ENCODE measurements around the gene NPC1L1.
"Not testable (repeated sequence)": the region's sequence is repeated elsewhere in the genome, so short reads cannot be mapped to it uniquely, and the experiment has no call there.

Gene NPC1L1

DNA sequence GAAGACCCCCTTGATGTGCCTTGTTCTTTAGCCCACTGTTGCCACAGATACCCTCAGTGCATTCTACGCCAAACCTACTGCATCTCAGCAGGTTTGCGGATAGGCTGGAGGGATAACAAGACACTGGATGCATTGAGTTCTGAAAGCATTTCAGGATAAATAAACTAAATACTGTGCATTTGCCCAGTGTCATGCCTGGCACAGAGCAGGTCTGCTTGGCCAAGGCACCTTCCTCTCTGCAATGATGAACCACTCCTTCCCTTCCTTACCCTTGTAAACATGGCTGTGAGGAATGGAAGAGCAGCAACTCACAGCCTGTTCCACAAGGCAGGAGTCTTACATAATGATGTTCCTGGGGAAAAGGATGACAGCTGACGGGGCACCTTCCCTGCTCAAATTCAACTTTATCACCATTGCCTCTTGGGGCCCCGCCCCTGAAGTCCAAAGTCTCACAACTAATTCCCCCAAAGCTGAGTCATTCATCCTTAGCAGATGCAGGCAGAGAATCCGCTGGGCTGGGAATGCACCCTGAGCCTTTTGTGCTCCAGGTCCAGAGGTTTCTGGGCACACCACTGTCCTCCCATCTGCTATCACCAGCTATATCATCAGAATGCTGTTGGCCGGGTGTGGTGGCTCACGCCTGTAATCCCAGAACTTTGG is 21.0 kb upstream of the NPC1L1 start:
- no peak overlapping the region for H4K8ac ChIP-seq (ENCODE audit: low read depth, low read length)
- no peaks in the 10 kb centered on the region for H3K27me3 ChIP-seq (ENCODE audit: insufficient read depth, low read length, poor library complexity)
- no peak overlapping the region for H3K23ac ChIP-seq (ENCODE audit: low read length)
- no CpG with 5 or more reads among the region's 7 CpGs for WGBS (ENCODE audit: extremely low coverage, insufficient coverage, low lambda C conversion rate)
- no peak overlapping the region for H4K5ac ChIP-seq (ENCODE audit: low read length)
- H2BK120ac ChIP-seq (ENCODE audit: low read depth, low read length), result no peak overlapping the region
- no peak overlapping the region for H2AK5ac ChIP-seq (ENCODE audit: low read length)
- no peak overlapping the region for H2BK15ac ChIP-seq (replicated peaks; ENCODE audit: low read depth)
- peak; percentile 62 for DNase-seq
- H3K9ac ChIP-seq (ENCODE audit: low read length), result no peak overlapping the region
- no peak overlapping the region for H3K4me3 ChIP-seq (ENCODE audit: low read length)
- no peak overlapping the region for H2BK5ac ChIP-seq (ENCODE audit: low read length)
- H3K79me1 ChIP-seq (ENCODE audit: low read length), result peaks cover 8% of the 10 kb centered on the region
- no peak overlapping the region for H3K56ac ChIP-seq (ENCODE audit: low read length)
- no peaks in the 10 kb centered on the region for H3K4me1 ChIP-seq (ENCODE audit: control insufficient read depth, low read depth, low read length)
- H3K18ac ChIP-seq (ENCODE audit: low read length), result no peak overlapping the region
- no peaks in the 10 kb centered on the region for H3K79me2 ChIP-seq (ENCODE audit: control insufficient read depth, insufficient read depth, low read length)
- no peak overlapping the region for H3K27ac ChIP-seq (ENCODE audit: low read depth, low read length)
- peaks cover 15% of the 10 kb centered on the region for H3K36me3 ChIP-seq (ENCODE audit: control insufficient read depth, insufficient read depth, low read length)
- H3K4me2 ChIP-seq (ENCODE audit: low read length), result no peak overlapping the region
- H3K4ac ChIP-seq (ENCODE audit: low read depth, low read length), result no peak overlapping the region

- H4K5ac ChIP-seq (ENCODE audit: low read length), result no peak overlapping the region
- no peak overlapping the region for H4K8ac ChIP-seq (ENCODE audit: low read depth, low read length)
- H3K36me3 ChIP-seq (ENCODE audit: control insufficient read depth, insufficient read depth, low read length), result peaks cover 15% of the 10 kb centered on the region
- H3K18ac ChIP-seq (ENCODE audit: low read length), result no peak overlapping the region
- H2BK15ac ChIP-seq (replicated peaks; ENCODE audit: low read depth), result no peak overlapping the region
- no CpG with 5 or more reads among the region's 6 CpGs for WGBS (ENCODE audit: extremely low coverage, insufficient coverage, low lambda C conversion rate)
- H3K4me1 ChIP-seq (ENCODE audit: control insufficient read depth, low read depth, low read length), result no peaks in the 10 kb centered on the region
- peaks cover 8% of the 10 kb centered on the region for H3K79me1 ChIP-seq (ENCODE audit: low read length)
- no peaks in the 10 kb centered on the region for H3K27me3 ChIP-seq (ENCODE audit: insufficient read depth, low read length, poor library complexity)
- H3K4ac ChIP-seq (ENCODE audit: low read depth, low read length), result no peak overlapping the region
- H3K4me2 ChIP-seq (ENCODE audit: low read length), result no peak overlapping the region
- H3K56ac ChIP-seq (ENCODE audit: low read length), result no peak overlapping the region
- H3K23ac ChIP-seq (ENCODE audit: low read length), result no peak overlapping the region
- DNase-seq, result no peak
- H2BK5ac ChIP-seq (ENCODE audit: low read length), result no peak overlapping the region
- H3K9ac ChIP-seq (ENCODE audit: low read length), result no peak overlapping the region
- no peak overlapping the region for H3K27ac ChIP-seq (ENCODE audit: low read depth, low read length)
- H3K4me3 ChIP-seq (ENCODE audit: low read length), result no peak overlapping the region
- H2AK5ac ChIP-seq (ENCODE audit: low read length), result no peak overlapping the region
- H2BK120ac ChIP-seq (ENCODE audit: low read depth, low read length), result no peak overlapping the region
- no peaks in the 10 kb centered on the region for H3K79me2 ChIP-seq (ENCODE audit: control insufficient read depth, insufficient read depth, low read length)
These were observed 20.4 kb upstream of the NPC1L1 start for GRCh38 chr7:44561481-44561880.

DNA sequence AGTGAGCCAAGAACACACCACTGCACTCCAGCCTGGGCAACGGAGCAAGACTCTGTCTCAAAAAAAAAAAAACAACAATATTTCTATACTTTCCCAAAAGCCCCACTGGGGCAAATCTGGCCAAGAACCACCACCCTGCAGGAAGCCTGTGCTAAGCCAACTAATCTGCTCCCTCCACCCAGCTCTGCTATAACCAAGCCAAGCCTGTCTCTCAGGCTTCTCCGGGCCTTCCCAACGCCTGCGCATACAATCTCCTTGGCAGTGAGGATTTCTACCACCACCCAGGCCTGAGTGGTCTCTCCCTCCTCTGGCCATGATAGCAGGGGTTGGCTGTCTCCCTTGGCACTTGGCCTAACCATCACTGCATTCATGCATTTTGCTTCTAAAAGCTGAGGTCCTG is 18.4 kb upstream of the NPC1L1 start:
- Histone ChIP-seq H2BK120ac (ENCODE audit: low read depth, low read length) (no peak overlapping the region), H3K79me2 (ENCODE audit: control insufficient read depth, insufficient read depth, low read length) (no peaks in the 10 kb centered on the region), H3K18ac (ENCODE audit: low read length) (no peak overlapping the region), H2AK5ac (ENCODE audit: low read length) (no peak overlapping the region), H2BK15ac (replicated peaks; ENCODE audit: low read depth) (no peak overlapping the region), H2BK5ac (ENCODE audit: low read length) (no peak overlapping the region), H3K4me3 (ENCODE audit: low read length) (no peak overlapping the region), H3K23ac (ENCODE audit: low read length) (no peak overlapping the region), H3K36me3 (ENCODE audit: control insufficient read depth, insufficient read depth, low read length) (peaks cover 4% of the 10 kb centered on the region), H3K9ac (ENCODE audit: low read length) (no peak overlapping the region), H3K4ac (ENCODE audit: low read depth, low read length) (no peak overlapping the region), H4K8ac (ENCODE audit: low read depth, low read length) (no peak overlapping the region), H3K4me2 (ENCODE audit: low read length) (no peak overlapping the region), H4K5ac (ENCODE audit: low read length) (no peak overlapping the region), H3K27me3 (ENCODE audit: insufficient read depth, low read length, poor library complexity) (no peaks in the 10 kb centered on the region), H3K27ac (ENCODE audit: low read depth, low read length) (no peak overlapping the region), H3K4me1 (ENCODE audit: control insufficient read depth, low read depth, low read length) (no peaks in the 10 kb centered on the region), H3K79me1 (ENCODE audit: low read length) (peaks cover 1% of the 10 kb centered on the region), H3K56ac (ENCODE audit: low read length) (no peak overlapping the region)
- WGBS (ENCODE audit: extremely low coverage, insufficient coverage, low lambda C conversion rate), result no CpG with 5 or more reads among the region's 4 CpGs
- no peak for DNase-seq

- H2BK5ac ChIP-seq (ENCODE audit: low read length), result no peak overlapping the region
- no peak overlapping the region for H3K27ac ChIP-seq (ENCODE audit: low read depth, low read length)
- no peaks in the 10 kb centered on the region for H3K4me1 ChIP-seq (ENCODE audit: control insufficient read depth, low read depth, low read length)
- no peak overlapping the region for H2BK15ac ChIP-seq (replicated peaks; ENCODE audit: low read depth)
- H4K8ac ChIP-seq (ENCODE audit: low read depth, low read length), result no peak overlapping the region
- WGBS (ENCODE audit: extremely low coverage, insufficient coverage, low lambda C conversion rate), result no CpG with 5 or more reads among the region's 2 CpGs
- no peak overlapping the region for H3K4me2 ChIP-seq (ENCODE audit: low read length)
- no peak overlapping the region for H3K4ac ChIP-seq (ENCODE audit: low read depth, low read length)
- no peak overlapping the region for H3K18ac ChIP-seq (ENCODE audit: low read length)
- H3K79me2 ChIP-seq (ENCODE audit: control insufficient read depth, insufficient read depth, low read length), result no peaks in the 10 kb centered on the region
- no peak overlapping the region for H2AK5ac ChIP-seq (ENCODE audit: low read length)
- H3K27me3 ChIP-seq (ENCODE audit: insufficient read depth, low read length, poor library complexity), result no peaks in the 10 kb centered on the region
- no peak overlapping the region for H3K56ac ChIP-seq (ENCODE audit: low read length)
- H4K5ac ChIP-seq (ENCODE audit: low read length), result no peak overlapping the region
- DNase-seq, result no peak
- H3K23ac ChIP-seq (ENCODE audit: low read length), result no peak overlapping the region
- H3K4me3 ChIP-seq (ENCODE audit: low read length), result no peak overlapping the region
- no peaks in the 10 kb centered on the region for H3K36me3 ChIP-seq (ENCODE audit: control insufficient read depth, insufficient read depth, low read length)
- H3K9ac ChIP-seq (ENCODE audit: low read length), result no peak overlapping the region
- H2BK120ac ChIP-seq (ENCODE audit: low read depth, low read length), result no peak overlapping the region
- no peaks in the 10 kb centered on the region for H3K79me1 ChIP-seq (ENCODE audit: low read length)
These were observed 16.4 kb upstream of the NPC1L1 start for GRCh38 chr7:44557485-44557884.

- Histone ChIP-seq H3K18ac (ENCODE audit: low read length) (no peak overlapping the region), H4K5ac (ENCODE audit: low read length) (no peak overlapping the region), H2BK120ac (ENCODE audit: low read depth, low read length) (no peak overlapping the region), H2BK5ac (ENCODE audit: low read length) (no peak overlapping the region), H3K4me2 (ENCODE audit: low read length) (no peak overlapping the region), H3K23ac (ENCODE audit: low read length) (no peak overlapping the region), H3K27me3 (ENCODE audit: insufficient read depth, low read length, poor library complexity) (no peaks in the 10 kb centered on the region), H3K27ac (ENCODE audit: low read depth, low read length) (no peak overlapping the region), H3K4ac (ENCODE audit: low read depth, low read length) (no peak overlapping the region), H3K36me3 (ENCODE audit: control insufficient read depth, insufficient read depth, low read length) (no peaks in the 10 kb centered on the region), H3K79me1 (ENCODE audit: low read length) (no peaks in the 10 kb centered on the region), H3K9ac (ENCODE audit: low read length) (no peak overlapping the region), H2BK15ac (replicated peaks; ENCODE audit: low read depth) (no peak overlapping the region), H3K56ac (ENCODE audit: low read length) (no peak overlapping the region), H3K79me2 (ENCODE audit: control insufficient read depth, insufficient read depth, low read length) (no peaks in the 10 kb centered on the region), H3K4me1 (ENCODE audit: control insufficient read depth, low read depth, low read length) (no peaks in the 10 kb centered on the region), H3K4me3 (ENCODE audit: low read length) (no peak overlapping the region), H4K8ac (ENCODE audit: low read depth, low read length) (no peak overlapping the region), H2AK5ac (ENCODE audit: low read length) (no peak overlapping the region)
- WGBS (ENCODE audit: extremely low coverage, insufficient coverage, low lambda C conversion rate), result no CpG with 5 or more reads among the region's 2 CpGs
- DNase-seq, result no peak
These were observed 14.2 kb upstream of the NPC1L1 start for GRCh38 chr7:44555350-44555749.

GRCh38 chr7:44552473-44553005 is 11.4 kb upstream of the NPC1L1 start:
- not testable (repeated sequence) for H3K4me2 ChIP-seq (ENCODE audit: low read length); H3K27ac ChIP-seq (ENCODE audit: low read depth, low read length); H3K4ac ChIP-seq (ENCODE audit: low read depth, low read length); H2BK120ac ChIP-seq (ENCODE audit: low read depth, low read length); H2AK5ac ChIP-seq (ENCODE audit: low read length); H4K8ac ChIP-seq (ENCODE audit: low read depth, low read length); H3K27me3 ChIP-seq (ENCODE audit: insufficient read depth, low read length, poor library complexity); H3K79me1 ChIP-seq (ENCODE audit: low read length); H3K4me3 ChIP-seq (ENCODE audit: low read length); H3K79me2 ChIP-seq (ENCODE audit: control insufficient read depth, insufficient read depth, low read length); H3K18ac ChIP-seq (ENCODE audit: low read length); H4K5ac ChIP-seq (ENCODE audit: low read length); H2BK5ac ChIP-seq (ENCODE audit: low read length); H3K36me3 ChIP-seq (ENCODE audit: control insufficient read depth, insufficient read depth, low read length); DNase-seq; H2BK15ac ChIP-seq (replicated peaks; ENCODE audit: low read depth); H3K4me1 ChIP-seq (ENCODE audit: control insufficient read depth, low read depth, low read length); H3K23ac ChIP-seq (ENCODE audit: low read length); H3K56ac ChIP-seq (ENCODE audit: low read length); H3K9ac ChIP-seq (ENCODE audit: low read length)
- WGBS (ENCODE audit: extremely low coverage, insufficient coverage, low lambda C conversion rate), result no CpG with 5 or more reads among the region's 3 CpGs

Measured in mesendoderm (in vitro differentiated cells).